H1 (cell line): ENCODE data around the gene INO80. TPM values are rescaled to one million over a fixed set of nuclear protein-coding genes. Genes with fewer than 3 reads are reported as not detected.
A peak's percentile ranks its signal among the peaks of the same experiment; 100 is the strongest.

Experiments used
- CTCF ChIA-PET: fragments of 300-600 bp; sonication (Branson Sonifier 250); formaldehyde crosslinking; loops from one replicate; lab custom pipeline; 2021; ENCODE audit not compliant: partially characterized antibody; lab: Charles Lee
- POLR2A ChIA-PET: fragments of 300-600 bp; sonication (Branson Sonifier 250); formaldehyde crosslinking; loops from one replicate; lab custom pipeline; 2021; ENCODE audit warnings: inconsistent platforms; ENCODE audit not compliant: partially characterized antibody; lab: Charles Lee
- DNase-seq, 2 experiments: peaks; one replicate each; pipeline versions ENCODE4 v3.0.0 to v3.0.0-alpha.2; 2010 to 2022; ENCODE audit warnings: low spot score in 2 of 2, low read depth in 1 of 2, mixed read lengths in 1 of 2
- FAIRE-seq: peaks from 2 replicates; lab custom pipeline; 2011; peaks lifted over from hg19 to GRCh38; lab: Jason Lieb, UNC
- H2AFZ ChIP-seq: 2 replicates; pipeline ENCODE4 v1.8.1; 2012; ENCODE audit warnings: low read length, inconsistent platforms
- H2AK5ac ChIP-seq: 2 replicates; pipeline ENCODE4 v1.6.1; 2013; ENCODE audit warnings: low read depth, low read length
- H2BK120ac ChIP-seq: replicated peaks from 2 replicates; pipeline ENCODE3; 2013; ENCODE audit warnings: low read depth, low read length, inconsistent platforms
- H2BK12ac ChIP-seq: 2 replicates; pipeline ENCODE4 v1.6.1; 2013; ENCODE audit warnings: low read depth, low read length
- H2BK15ac ChIP-seq: 2 replicates; pipeline ENCODE4 v1.6.1; 2013; ENCODE audit warnings: low read length
- H2BK20ac ChIP-seq: 2 replicates; pipeline ENCODE4 v1.6.1; 2013; ENCODE audit warnings: low read length
- H2BK5ac ChIP-seq: 2 replicates; pipeline ENCODE4 v1.6.1; 2013; ENCODE audit warnings: low read depth, low read length
- H3K14ac ChIP-seq: 2 replicates; pipeline ENCODE4 v1.6.1; 2013; ENCODE audit warnings: inconsistent platforms; ENCODE audit not compliant: insufficient read length
- H3K18ac ChIP-seq: 2 replicates; pipeline ENCODE4 v1.6.1; 2013; ENCODE audit warnings: low read length; ENCODE audit errors: extremely low read depth
- H3K23ac ChIP-seq: 2 replicates; pipeline ENCODE4 v1.6.1; 2013; ENCODE audit warnings: inconsistent platforms; ENCODE audit not compliant: insufficient read length
- H3K23me2 ChIP-seq: 2 replicates; pipeline ENCODE4 v1.6.1; 2013; ENCODE audit warnings: low read depth, low read length
- H3K27ac ChIP-seq: 2 replicates; pipeline ENCODE4 v1.6.1; 2011; ENCODE audit warnings: low read depth, low read length, inconsistent platforms
- H3K27me3 ChIP-seq, 4 experiments: replicated peaks in 1 of 4; 1 replicate in 1 of 4; 2 replicates in 3 of 4; pipeline versions ENCODE4 v1.6.1 to v1.8.1; 2011 to 2013; ENCODE audit warnings: low read length in 3 of 4, mild to moderate bottlenecking in 3 of 4, inconsistent platforms in 2 of 4, mixed read lengths in 2 of 4, moderate library complexity in 1 of 4; ENCODE audit not compliant: control insufficient read depth in 3 of 4, insufficient read depth in 3 of 4; ENCODE audit errors: extremely low read depth in 1 of 4
- H3K36me3 ChIP-seq, 4 experiments: 2 replicates each; pipeline versions ENCODE4 v1.6.1 to v1.8.1; 2011 to 2013; ENCODE audit warnings: mild to moderate bottlenecking in 4 of 4, low read length in 3 of 4, moderate library complexity in 2 of 4, control low read depth in 1 of 4, inconsistent platforms in 1 of 4; ENCODE audit not compliant: insufficient read depth in 4 of 4, control insufficient read depth in 2 of 4
- H3K4ac ChIP-seq: replicated peaks from 2 replicates; pipeline ENCODE3; 2013; ENCODE audit warnings: low read length, low read depth, mixed read lengths, inconsistent platforms; ENCODE audit not compliant: insufficient read length
- H3K4me1 ChIP-seq, 4 experiments: replicated peaks in 1 of 4; 1 replicate in 1 of 4; 2 replicates in 3 of 4; pipeline versions ENCODE4 v1.6.1 to v1.8.1; 2011 to 2013; ENCODE audit warnings: low read length in 3 of 4, inconsistent platforms in 2 of 4, mixed read lengths in 1 of 4; ENCODE audit not compliant: insufficient read depth in 4 of 4, control insufficient read depth in 3 of 4
- H3K4me2 ChIP-seq, 2 experiments: 2 replicates each; pipeline versions ENCODE4 v1.6.1 to v1.8.1; 2011 to 2013; ENCODE audit warnings: low read depth in 2 of 2, low read length in 2 of 2, control low read depth in 1 of 2, inconsistent platforms in 1 of 2, mild to moderate bottlenecking in 1 of 2; ENCODE audit not compliant: insufficient read depth in 1 of 2
- H3K4me3 ChIP-seq, 4 experiments: fragments of 200-600, 300-600 bp in 1 of 4; sonication (generic), shearing (Covaris generic), sonication (Bioruptor Twin) in 1 of 4; 2 replicates each; pipeline versions ENCODE4 v1.5.1 to v1.8.1; 2011 to 2016; ENCODE audit warnings: low read length in 4 of 4, low read depth in 3 of 4, control low read depth in 2 of 4, inconsistent platforms in 2 of 4, mild to moderate bottlenecking in 2 of 4, mixed read lengths in 1 of 4, moderate library complexity in 1 of 4; ENCODE audit not compliant: insufficient read depth in 2 of 4; ENCODE audit errors: extremely low read depth in 1 of 4
- H3K56ac ChIP-seq: replicated peaks from 2 replicates; pipeline ENCODE3; 2013; ENCODE audit warnings: low read depth, mild to moderate bottlenecking, mixed read lengths, low read length, inconsistent platforms; ENCODE audit not compliant: insufficient read length
- H3K79me1 ChIP-seq: 2 replicates; pipeline ENCODE4 v1.6.1; 2013; ENCODE audit warnings: low read depth, low read length, control low read depth
- H3K79me2 ChIP-seq, 2 experiments: 2 replicates each; pipeline versions ENCODE4 v1.6.1 to v1.8.1; 2012 to 2013; ENCODE audit warnings: low read length in 2 of 2, mild to moderate bottlenecking in 2 of 2, inconsistent platforms in 1 of 2; ENCODE audit not compliant: insufficient read depth in 2 of 2, control insufficient read depth in 1 of 2
- H3K9ac ChIP-seq, 4 experiments: replicated peaks in 1 of 4; 1 replicate in 1 of 4; 2 replicates in 3 of 4; pipeline versions ENCODE4 v1.6.1 to v1.8.1; 2011 to 2013; ENCODE audit warnings: low read depth in 3 of 4, low read length in 3 of 4, control low read depth in 2 of 4, mild to moderate bottlenecking in 2 of 4, moderate library complexity in 2 of 4, inconsistent platforms in 1 of 4; ENCODE audit errors: extremely low read depth in 1 of 4
- H3K9me3 ChIP-seq, 2 experiments: 2 replicates each; pipeline versions ENCODE4 v1.6.1 to v1.8.1; 2012 to 2013; ENCODE audit warnings: mild to moderate bottlenecking in 2 of 2, moderate library complexity in 2 of 2, control low read depth in 1 of 2, inconsistent platforms in 1 of 2, low read depth in 1 of 2, low read length in 1 of 2, mixed read lengths in 1 of 2; ENCODE audit not compliant: insufficient read depth in 2 of 2
- H4K20me1 ChIP-seq, 2 experiments: replicated peaks in 1 of 2; 2 replicates each; pipeline versions ENCODE3 to v1.8.1; 2011 to 2013; ENCODE audit warnings: inconsistent platforms in 2 of 2, low read length in 2 of 2, mild to moderate bottlenecking in 1 of 2; ENCODE audit not compliant: insufficient read depth in 2 of 2, control insufficient read depth in 1 of 2
- H4K5ac ChIP-seq: 2 replicates; pipeline ENCODE4 v1.6.1; 2013; ENCODE audit warnings: low read length, low read depth, mixed read lengths, inconsistent platforms; ENCODE audit not compliant: insufficient read length
- H4K8ac ChIP-seq: 2 replicates; pipeline ENCODE4 v1.8.0; 2013; ENCODE audit warnings: mild to moderate bottlenecking, moderate library complexity, low read length, inconsistent platforms; ENCODE audit not compliant: insufficient read depth; ENCODE audit errors: extremely low read depth
- H4K91ac ChIP-seq: replicated peaks from 2 replicates; pipeline ENCODE3; 2013; ENCODE audit warnings: low read length, mixed read lengths, inconsistent platforms; ENCODE audit not compliant: insufficient read length
- ATF2 ChIP-seq: IDR thresholded peaks from 2 replicates; pipeline ENCODE4 v1.6.1; 2012; ENCODE audit warnings: low read length, inconsistent platforms
- E2F6 ChIP-seq: IDR thresholded peaks from 2 replicates; pipeline ENCODE4 v1.6.1; 2012; ENCODE audit warnings: inconsistent platforms
- POLR2A ChIP-seq, 2 experiments: IDR thresholded peaks; 1 replicate in 1 of 2; 2 replicates in 1 of 2; pipeline ENCODE4 v1.6.1; 2011; ENCODE audit warnings: low read depth in 2 of 2, low read length in 2 of 2, mild to moderate bottlenecking in 2 of 2; ENCODE audit errors: control extremely low read depth in 1 of 2
- RNF2 ChIP-seq: fragments of 200-900, 300-1000 bp; sonication (generic); IDR thresholded peaks from 2 replicates; pipeline ENCODE4 v1.7.1; 2016; ENCODE audit warnings: borderline replicate concordance, low read depth, mild to moderate bottlenecking, antibody characterized with exemption, low read length; ENCODE audit not compliant: poor library complexity, severe bottlenecking; ENCODE audit errors: missing control alignments
- TAF7 ChIP-seq: optimal IDR thresholded peaks from 2 replicates; pipeline ENCODE3; 2011; ENCODE audit warnings: low read depth, mild to moderate bottlenecking, inconsistent platforms, low read length, moderate library complexity, borderline replicate concordance
- WGBS, 2 experiments: shearing (Covaris generic) in 1 of 2; methylation state at CpG; one replicate each; pipeline versions ENCODE4 v1.1.6 to v1.1.7; 2013 to 2015; ENCODE audit warnings: low lambda C conversion rate in 2 of 2, mixed read lengths in 2 of 2, inconsistent platforms in 1 of 2, low coverage in 1 of 2, missing lambda C conversion rate in 1 of 2; ENCODE audit not compliant: insufficient replicate concordance in 2 of 2, insufficient coverage in 1 of 2, insufficient read length in 1 of 2; ENCODE audit errors: extremely low coverage in 1 of 2, missing lambda C conversion rate in 1 of 2; 5-methylcytosine and 5-hydroxymethylcytosine counted together
- polyA plus RNA-seq, 7 experiments: library from polyadenylated mRNA; depleted of rRNA in 3 of 7; stranded (reverse) in 5 of 7; unstranded in 2 of 7; fragments of >200 nt in 5 of 7; fragments of 200-250 nt in 2 of 7; gene quantifications; 1 replicate in 5 of 7; 2 replicates in 1 of 7; 4 replicates in 1 of 7; pipeline versions ENCODE4 v1.2.1 to v1.2.3, GENCODE V29; 2011 to 2013; ENCODE audit warnings: missing spikeins in 2 of 7, mixed read lengths in 2 of 7
- total RNA-seq: library from RNA; stranded (reverse); fragmentation: NEBNext Ultra II Directional; extraction: Animal tissue kit (Norgen Biotek cat#: 25700); gene quantifications from 2 replicates; pipeline ENCODE4 v1.2.1, GENCODE V29; 2021

INO80 gene
- total and polyA plus RNA-seq, 2 of the 8 experiments (the other 6 are each of a cell fraction or from before 2014, with no cell fraction given): 4.3 to 24.5 TPM

DNA sequence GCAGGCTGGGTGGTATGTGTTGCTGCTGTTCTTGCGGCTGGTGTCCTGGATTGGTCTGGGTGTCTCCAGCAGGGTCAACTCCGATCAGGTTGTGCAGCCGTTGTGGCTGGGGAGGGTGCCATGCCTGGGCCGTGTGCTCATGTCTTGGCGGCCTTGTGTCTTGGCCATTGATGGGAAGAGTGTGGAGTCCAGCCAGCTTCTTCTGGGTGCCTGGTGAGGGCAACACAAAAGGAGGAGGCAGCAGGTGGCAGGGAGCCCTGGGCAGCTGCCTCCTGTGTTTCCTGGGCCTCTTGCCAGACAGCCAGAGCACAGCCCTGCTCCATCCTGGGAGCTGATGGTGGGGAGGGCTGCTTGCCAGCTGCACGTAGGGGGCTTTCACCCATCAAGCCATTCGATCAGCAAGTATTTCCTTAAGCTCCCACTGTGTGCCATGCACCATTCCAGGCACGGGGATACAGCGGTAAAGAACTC is 158.5 kb downstream of the INO80 start:
- H3K23ac ChIP-seq: no peak overlapping the region
- no peaks in the 10 kb centered on the region for H3K27me3 ChIP-seq
- H4K20me1 ChIP-seq: peaks cover 0 to 12% of the 10 kb centered on the region in 2 experiments
- no peak overlapping the region for H2BK15ac ChIP-seq
- no peaks in the 10 kb centered on the region; the same call in 1 of the 2 replicates for H3K79me1 ChIP-seq
- H3K14ac ChIP-seq: no peak overlapping the region
- H4K5ac ChIP-seq: no peak overlapping the region
- no peak overlapping the region for H2BK12ac ChIP-seq
- H2AFZ ChIP-seq: no peak overlapping the region
- H3K18ac ChIP-seq: no peak overlapping the region
- H3K9ac ChIP-seq: no peak overlapping the region
- H3K56ac ChIP-seq: no peak overlapping the region
- ChIA-PET POLR2A (interaction anchor here (0.6 to 43.8 kb wide), 14 partner anchors 6 to 1265 kb away, joined by 3 to 1505 read pairs (median 6); partner anchors contain the start of genes CHAC1, DLL4, NUSAP1 and OIP5), CTCF (interaction anchor here (1.2 to 4.7 kb wide), 4 partner anchors 16 to 62 kb away, joined by 3 to 48 read pairs (median 15); partner anchors contain the start of gene DLL4)
- no peak for FAIRE-seq
- no peak overlapping the region for H3K4ac ChIP-seq
- H3K4me2 ChIP-seq: no peak overlapping the region
- H4K91ac ChIP-seq: no peak overlapping the region
- no peak for TF ChIP-seq RNF2
- no peak for TF ChIP-seq TAF7
- peak in 1 of 2 experiments; percentile 31; a peak in 2 of 3 replicates for TF ChIP-seq POLR2A (IDR thresholded peaks at IDR 0.05; ENCODE audit: control extremely low read depth in 1 of 2, low read depth in 2 of 2, low read length in 2 of 2)
- TF ChIP-seq ATF2: no peak
- TF ChIP-seq E2F6: 0 out of 2 replicates have a peak, but pooled peaks have one; percentile 17
- TF ChIP-seq, all 59 proteins: peak for 2
- H3K4me1 ChIP-seq: peaks cover 0 to 9% (median 5%) of the 10 kb centered on the region in 4 experiments; a peak in 5 of 7 replicates
- H4K8ac ChIP-seq: peak overlapping the region; percentile 28; the same call in 1 of the 2 replicates
- H3K9me3 ChIP-seq: no peaks in the 10 kb centered on the region
- H3K36me3 ChIP-seq: peaks cover 8 to 33% (median 12%) of the 10 kb centered on the region in 4 experiments
- no peak overlapping the region; the same call in 1 of the 2 replicates for H2BK5ac ChIP-seq
- DNase-seq: no peak
- H3K27ac ChIP-seq: no peak overlapping the region
- H2AK5ac ChIP-seq: peak overlapping the region; percentile 57; the same call in 1 of the 2 replicates
- H2BK20ac ChIP-seq: no peak overlapping the region
- H2BK120ac ChIP-seq: no peak overlapping the region
- WGBS, 2 experiments: 91% methylated on average over 9 of the region's 9 CpGs; no CpG with 5 or more reads in 1 of the 2 experiments
- peaks cover 0 to 28% of the 10 kb centered on the region in 2 experiments; a peak in 2 of 4 replicates for H3K79me2 ChIP-seq
- H3K23me2 ChIP-seq: peaks cover 7% of the 10 kb centered on the region
- H3K4me3 ChIP-seq: no peak overlapping the region
